ENCODE results near the gene PIGX. TPM values are rescaled to one million over a fixed set of nuclear protein-coding genes. Genes with fewer than 3 reads are reported as not detected.

The PIGX gene
- total RNA-seq, 2 donors from 2014 or later = 19.5 to 23.3 TPM

- intact Hi-C loops (cut with DNase I) = no loop called here
- no peaks in the 10 kb centered on the region for H3K27me3 ChIP-seq
- no peak for TF ChIP-seq CTCF (IDR thresholded peaks at IDR 0.05)
- H3K9me3 ChIP-seq = no peaks in the 10 kb centered on the region
- DNase-seq = no peak
- H3K4me1 ChIP-seq = no peaks in the 10 kb centered on the region
- no peaks in the 10 kb centered on the region for H3K36me3 ChIP-seq
- no peak overlapping the region for H3K9ac ChIP-seq (ENCODE audit: low read depth in 2 of 2, low read length in 2 of 2)
- H3K4me3 ChIP-seq = no peak overlapping the region
- no peak overlapping the region for H3K27ac ChIP-seq
Measured at GRCh38 chr3:196694941-196695848, 17.0 kb upstream of the PIGX start.

- Histone ChIP-seq H3K4me1 (no peaks in the 10 kb centered on the region), H3K4me3 (no peak overlapping the region), H3K27me3 (no peaks in the 10 kb centered on the region), H3K27ac (no peak overlapping the region), H3K36me3 (no peaks in the 10 kb centered on the region), H3K9ac (ENCODE audit: low read depth in 2 of 2, low read length in 2 of 2) (no peak overlapping the region), H3K9me3 (no peaks in the 10 kb centered on the region)
- intact Hi-C loops (cut with DNase I) = no loop called here
- no peak for TF ChIP-seq CTCF (IDR thresholded peaks at IDR 0.05)
- no peak for DNase-seq
Measured at GRCh38 chr3:196695849-196696226, 16.3 kb upstream of the PIGX start.

- no peak for DNase-seq
- no peak overlapping the region for H3K9ac ChIP-seq (ENCODE audit: low read depth in 2 of 2, low read length in 2 of 2)
- H3K4me1 ChIP-seq = no peaks in the 10 kb centered on the region
- no peak overlapping the region for H3K27ac ChIP-seq
- H3K36me3 ChIP-seq = no peaks in the 10 kb centered on the region
- intact Hi-C loops (cut with DNase I) = no loop called here
- no peaks in the 10 kb centered on the region for H3K27me3 ChIP-seq
- H3K9me3 ChIP-seq = no peaks in the 10 kb centered on the region
- no peak for TF ChIP-seq CTCF (IDR thresholded peaks at IDR 0.05)
- no peak overlapping the region for H3K4me3 ChIP-seq
Measured at GRCh38 chr3:196697270-196697669, 14.9 kb upstream of the PIGX start.

GRCh38 chr3:196699749-196700148 lies 12.4 kb upstream of the PIGX start:
- no peak for TF ChIP-seq CTCF (IDR thresholded peaks at IDR 0.05)
- no peak overlapping the region for H3K27ac ChIP-seq
- H3K4me3 ChIP-seq = no peak overlapping the region
- H3K36me3 ChIP-seq = no peaks in the 10 kb centered on the region
- no peaks in the 10 kb centered on the region for H3K9me3 ChIP-seq
- intact Hi-C loops (cut with DNase I) = no loop called here
- no peak overlapping the region for H3K9ac ChIP-seq (ENCODE audit: low read depth in 2 of 2, low read length in 2 of 2)
- DNase-seq = no peak
- no peaks in the 10 kb centered on the region for H3K27me3 ChIP-seq
- H3K4me1 ChIP-seq = no peaks in the 10 kb centered on the region

- H3K9me3 ChIP-seq = no peaks in the 10 kb centered on the region
- TF ChIP-seq CTCF (IDR thresholded peaks at IDR 0.05) = no peak
- intact Hi-C loops (cut with DNase I) = no loop called here
- no peaks in the 10 kb centered on the region for H3K36me3 ChIP-seq
- no peak overlapping the region for H3K27ac ChIP-seq
- H3K27me3 ChIP-seq = no peaks in the 10 kb centered on the region
- no peak overlapping the region for H3K9ac ChIP-seq (ENCODE audit: low read depth in 2 of 2, low read length in 2 of 2)
- H3K4me1 ChIP-seq = no peaks in the 10 kb centered on the region
- no peak overlapping the region for H3K4me3 ChIP-seq
- no peak for DNase-seq
Measured at GRCh38 chr3:196700801-196701200, 11.4 kb upstream of the PIGX start.

Data from colonic mucosa (tissue), 4 donors.